Prostate gland (tissue), 2 donors: ENCODE data around the gene CXCL1. TPM values are rescaled to one million over a fixed set of nuclear protein-coding genes. Genes with fewer than 3 reads are reported as not detected.

ENCODE experiments used
- DNase-seq: peaks from one replicate; pipeline ENCODE4 v3.0.0-alpha.2; 2019; ENCODE audit warnings: low spot score
- H3K27ac ChIP-seq, 2 donors: fragments of 200-600 bp; sonication (generic); 2 replicates each; pipeline ENCODE4 v1.5.1; 2017 to 2019
- H3K27me3 ChIP-seq: fragments of 200-600 bp; sonication (generic); replicated peaks from 2 replicates; pipeline ENCODE4 v1.5.1; 2019; ENCODE audit not compliant: insufficient read depth
- H3K36me3 ChIP-seq, 2 donors: fragments of 200-600 bp; sonication (generic); 1 replicate in 1 of 2; 2 replicates in 1 of 2; pipeline versions ENCODE4 v1.5.1 to v1.8.1; 2017 to 2019
- H3K4me1 ChIP-seq: fragments of 200-600 bp; sonication (generic); replicated peaks from 2 replicates; pipeline ENCODE4 v1.5.1; 2019
- H3K4me3 ChIP-seq, 2 donors: fragments of 200-600 bp; sonication (generic); 2 replicates each; pipeline ENCODE4 v1.5.1; 2017 to 2019
- H3K9me3 ChIP-seq: fragments of 200-600 bp; sonication (generic); 2 replicates; pipeline ENCODE4 v1.5.1; 2017
- CTCF ChIP-seq, 4 experiments: fragments of 200-600 bp in 2 of 4; fragments of 450-650 bp in 2 of 4; sonication (generic) in 2 of 4; IDR thresholded peaks; 1 replicate in 3 of 4; 2 replicates in 1 of 4; pipeline ENCODE4 v1.5.1; 2016 to 2019; ENCODE audit warnings: antibody characterized with exemption in 4 of 4, mild to moderate bottlenecking in 2 of 4, moderate library complexity in 2 of 4
- POLR2A ChIP-seq: fragments of 450-650 bp; IDR thresholded peaks from one replicate; pipeline ENCODE4 v1.6.1; 2016; ENCODE audit warnings: antibody characterized with exemption, mild to moderate bottlenecking
- POLR2AphosphoS5 ChIP-seq: sonication (generic); formaldehyde crosslinking; IDR thresholded peaks from one replicate; pipeline ENCODE4 v1.6.1; 2017; ENCODE audit warnings: antibody characterized with exemption
- WGBS: methylation state at CpG from one replicate; pipeline ENCODE4 v1.1.5; 2018; 5-methylcytosine and 5-hydroxymethylcytosine counted together
- intact Hi-C: fragments of 100-400 bp; cut with DNase I; formaldehyde crosslinking; loops from one replicate; pipeline ENCODE4 v1.14.2; 2022
- total RNA-seq, 2 donors: library from RNA; depleted of rRNA; stranded (reverse); fragments of >200 nt; gene quantifications; one replicate each; pipeline ENCODE4 v1.1.0, GENCODE V29; 2016

CXCL1 gene
- total RNA-seq, 2 donors from 2014 or later, result 0.74 to 37.1 TPM

GRCh38 chr4:73866246-73866645 lies 2.9 kb upstream of the CXCL1 start:
- WGBS, result 68% methylated on average over 2 of the region's 2 CpGs
- H3K4me3 ChIP-seq, result no peak overlapping the region
- intact Hi-C loops, result loop anchor here (10.0 kb wide), 1 partner anchor 201 kb away; no protein-coding TSS in a partner anchor
- no peaks in the 10 kb centered on the region for H3K4me1 ChIP-seq
- H3K27me3 ChIP-seq, result no peaks in the 10 kb centered on the region
- no peaks in the 10 kb centered on the region for H3K36me3 ChIP-seq
- H3K27ac ChIP-seq, result no peak overlapping the region
- DNase-seq, result no peak
- no peaks in the 10 kb centered on the region for H3K9me3 ChIP-seq
- TF ChIP-seq POLR2A, result no peak
- no peak for TF ChIP-seq POLR2AphosphoS5
- no peak for TF ChIP-seq CTCF (IDR thresholded peaks at IDR 0.05)

GRCh38 chr4:73867783-73868182 lies 1.4 kb upstream of the CXCL1 start:
- no peaks in the 10 kb centered on the region for H3K4me1 ChIP-seq
- intact Hi-C loops, result loop anchor here (10.0 kb wide), 1 partner anchor 203 kb away; no protein-coding TSS in a partner anchor
- TF ChIP-seq POLR2AphosphoS5 (no peak), CTCF (IDR thresholded peaks at IDR 0.05) (peak in 3 of 4 experiments; percentile 8 to 46 (median 41))
- WGBS, result 50% methylated on average over 3 of the region's 3 CpGs
- DNase-seq, result peak; percentile 61
- H3K9me3 ChIP-seq, result no peaks in the 10 kb centered on the region
- H3K27ac ChIP-seq, result no peak overlapping the region
- H3K4me3 ChIP-seq, result no peak overlapping the region
- no peaks in the 10 kb centered on the region for H3K36me3 ChIP-seq
- H3K27me3 ChIP-seq, result no peaks in the 10 kb centered on the region

- Histone ChIP-seq H3K4me3 (peak overlapping the region; percentile 49 to 50), H3K36me3 (no peaks in the 10 kb centered on the region), H3K4me1 (no peaks in the 10 kb centered on the region), H3K27ac (peak overlapping the region; percentile 20 to 55), H3K9me3 (no peaks in the 10 kb centered on the region), H3K27me3 (no peaks in the 10 kb centered on the region)
- intact Hi-C loops, result loop anchor here (10.0 kb wide), 1 partner anchor 204 kb away; no protein-coding TSS in a partner anchor
- no peak for TF ChIP-seq POLR2A
- no peak for TF ChIP-seq POLR2AphosphoS5
- TF ChIP-seq CTCF (IDR thresholded peaks at IDR 0.05), result no peak
- 39% methylated on average over 16 of the region's 16 CpGs for WGBS
- no peak for DNase-seq
These were observed 725 bp upstream of the CXCL1 start for GRCh38 chr4:73868206-73869129.

- TF ChIP-seq POLR2AphosphoS5 (no peak), CTCF (IDR thresholded peaks at IDR 0.05) (no peak), POLR2A (no peak)
These were observed 1.1 kb downstream of the CXCL1 start for GRCh38 chr4:73870260-73870659.

GRCh38 chr4:73870768-73871167 lies 1.6 kb downstream of the CXCL1 start:
- H3K27me3 ChIP-seq, result no peaks in the 10 kb centered on the region

More at GRCh38 chr4:73870260-73870659, 1.1 kb downstream of the CXCL1 start:
- Histone ChIP-seq H3K27ac (no peak overlapping the region), H3K9me3 (no peaks in the 10 kb centered on the region), H3K36me3 (no peaks in the 10 kb centered on the region), H3K4me3 (peak overlapping the region; percentile 49 to 50), H3K27me3 (no peaks in the 10 kb centered on the region), H3K4me1 (no peaks in the 10 kb centered on the region)
- DNase-seq, result no peak
- intact Hi-C loops, result no loop called here
- 79% methylated on average over 3 of the region's 3 CpGs for WGBS

More at GRCh38 chr4:73870768-73871167, 1.6 kb downstream of the CXCL1 start:
- Histone ChIP-seq H3K9me3 (no peaks in the 10 kb centered on the region), H3K4me3 (no peak overlapping the region), H3K27ac (no peak overlapping the region), H3K4me1 (no peaks in the 10 kb centered on the region), H3K36me3 (no peaks in the 10 kb centered on the region)
- WGBS, result 95% methylated on average over 1 of the region's 1 CpG
- DNase-seq, result no peak
- intact Hi-C loops, result no loop called here
- TF ChIP-seq POLR2AphosphoS5 (no peak), CTCF (IDR thresholded peaks at IDR 0.05) (no peak), POLR2A (no peak)
